Esophagus muscularis mucosa (tissue), 4 donors: Measurements from ENCODE around the gene ATF6B.

Source experiments
- EP300 ChIP-seq: sonication (generic); formaldehyde crosslinking; IDR thresholded peaks from one replicate; pipeline ENCODE4 v1.6.1; 2017; ENCODE audit warnings: antibody characterized with exemption
- POLR2A ChIP-seq: fragments of 450-650 bp; IDR thresholded peaks from one replicate; pipeline ENCODE4 v1.6.1; 2017; ENCODE audit warnings: antibody characterized with exemption, moderate library complexity, mild to moderate bottlenecking, low read depth
- POLR2AphosphoS5 ChIP-seq, 2 donors: sonication (generic); formaldehyde crosslinking; IDR thresholded peaks; one replicate each; pipeline ENCODE4 v1.6.1; 2017; ENCODE audit warnings: antibody characterized with exemption in 2 of 2
- TF ChIP-seq, protein P1 (sequence below), 3 experiments: fragments of 200-600 bp in 2 of 3; fragments of 450-650 bp in 1 of 3; sonication (generic) in 2 of 3; IDR thresholded peaks; one replicate each; pipeline ENCODE4 v1.5.1; 2017 to 2019; ENCODE audit warnings: antibody characterized with exemption in 3 of 3, mild to moderate bottlenecking in 2 of 3, moderate library complexity in 1 of 3

GRCh38 chr6:32167154-32167760, 39.2 kb upstream of the ATF6B start:
- TF ChIP-seq, protein P1, sequence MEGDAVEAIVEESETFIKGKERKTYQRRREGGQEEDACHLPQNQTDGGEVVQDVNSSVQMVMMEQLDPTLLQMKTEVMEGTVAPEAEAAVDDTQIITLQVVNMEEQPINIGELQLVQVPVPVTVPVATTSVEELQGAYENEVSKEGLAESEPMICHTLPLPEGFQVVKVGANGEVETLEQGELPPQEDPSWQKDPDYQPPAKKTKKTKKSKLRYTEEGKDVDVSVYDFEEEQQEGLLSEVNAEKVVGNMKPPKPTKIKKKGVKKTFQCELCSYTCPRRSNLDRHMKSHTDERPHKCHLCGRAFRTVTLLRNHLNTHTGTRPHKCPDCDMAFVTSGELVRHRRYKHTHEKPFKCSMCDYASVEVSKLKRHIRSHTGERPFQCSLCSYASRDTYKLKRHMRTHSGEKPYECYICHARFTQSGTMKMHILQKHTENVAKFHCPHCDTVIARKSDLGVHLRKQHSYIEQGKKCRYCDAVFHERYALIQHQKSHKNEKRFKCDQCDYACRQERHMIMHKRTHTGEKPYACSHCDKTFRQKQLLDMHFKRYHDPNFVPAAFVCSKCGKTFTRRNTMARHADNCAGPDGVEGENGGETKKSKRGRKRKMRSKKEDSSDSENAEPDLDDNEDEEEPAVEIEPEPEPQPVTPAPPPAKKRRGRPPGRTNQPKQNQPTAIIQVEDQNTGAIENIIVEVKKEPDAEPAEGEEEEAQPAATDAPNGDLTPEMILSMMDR (IDR thresholded peaks at IDR 0.05) = no peak
- no peak for TF ChIP-seq POLR2A
- TF ChIP-seq POLR2AphosphoS5 (IDR thresholded peaks at IDR 0.05) = no peak
- TF ChIP-seq EP300 = no peak
